A549 (cell line): ENCODE results near the gene TRMU.

ENCODE experiments used
- CEBPB ChIP-seq, 2 experiments: fragments of >200 bp in 1 of 2; sonication (Bioruptor Twin) in 1 of 2; formaldehyde crosslinking in 1 of 2; IDR thresholded peaks; 2 replicates each; pipeline ENCODE4 v1.6.1; 2012 to 2016
- EP300 ChIP-seq, 2 experiments: fragments of >200 bp; sonication (Bioruptor Twin); formaldehyde crosslinking; IDR thresholded peaks; 2 replicates in 1 of 2; 3 replicates in 1 of 2; pipeline ENCODE4 v1.6.1; 2016 to 2017
- ESRRA ChIP-seq: fragments of 150-350 bp; IDR thresholded peaks from 2 replicates; pipeline ENCODE4 v1.6.1; 2014; ENCODE audit warnings: mild to moderate bottlenecking, low read length, borderline replicate concordance
- HOXB13 ChIP-seq: fragments of 250-450 bp; sonication (Bioruptor Pico); IDR thresholded peaks from 2 replicates; pipeline ENCODE4 v1.5.0; 2020; ENCODE audit warnings: low read depth, mild to moderate bottlenecking, moderate library complexity
- MAFK ChIP-seq: fragments of 450-650 bp; IDR thresholded peaks from 2 replicates; pipeline ENCODE4 v1.6.1; 2014; ENCODE audit not compliant: partially characterized antibody
- MAZ ChIP-seq: fragments of 150-350 bp; IDR thresholded peaks from 2 replicates; pipeline ENCODE4 v1.6.1; 2014; ENCODE audit warnings: antibody characterized with exemption, low read depth, low read length, borderline replicate concordance
- POLR2A ChIP-seq: IDR thresholded peaks from 2 replicates; pipeline ENCODE4 v1.6.1; 2012; ENCODE audit warnings: mild to moderate bottlenecking, low read length
- RCOR1 ChIP-seq: fragments of 150-350 bp; IDR thresholded peaks from 2 replicates; pipeline ENCODE4 v1.6.1; 2014; ENCODE audit warnings: antibody characterized with exemption, low read length, low read depth
- TF ChIP-seq, protein P1 (sequence below): fragments of >200 bp; sonication (Bioruptor Twin); formaldehyde crosslinking; IDR thresholded peaks from 3 replicates; pipeline ENCODE4 v1.5.1; 2016
- TF ChIP-seq, protein P2 (sequence below): fragments of 250-450 bp; sonication (Bioruptor Pico); IDR thresholded peaks from 2 replicates; pipeline ENCODE4 v1.5.0; 2020; ENCODE audit warnings: low read depth, mild to moderate bottlenecking, moderate library complexity
- TF ChIP-seq, protein P3 (sequence below): fragments of 200-600 bp; sonication (generic); IDR thresholded peaks from 2 replicates; pipeline ENCODE4 v1.6.1; 2016; ENCODE audit warnings: antibody characterized with exemption, mild to moderate bottlenecking, moderate library complexity

DNA sequence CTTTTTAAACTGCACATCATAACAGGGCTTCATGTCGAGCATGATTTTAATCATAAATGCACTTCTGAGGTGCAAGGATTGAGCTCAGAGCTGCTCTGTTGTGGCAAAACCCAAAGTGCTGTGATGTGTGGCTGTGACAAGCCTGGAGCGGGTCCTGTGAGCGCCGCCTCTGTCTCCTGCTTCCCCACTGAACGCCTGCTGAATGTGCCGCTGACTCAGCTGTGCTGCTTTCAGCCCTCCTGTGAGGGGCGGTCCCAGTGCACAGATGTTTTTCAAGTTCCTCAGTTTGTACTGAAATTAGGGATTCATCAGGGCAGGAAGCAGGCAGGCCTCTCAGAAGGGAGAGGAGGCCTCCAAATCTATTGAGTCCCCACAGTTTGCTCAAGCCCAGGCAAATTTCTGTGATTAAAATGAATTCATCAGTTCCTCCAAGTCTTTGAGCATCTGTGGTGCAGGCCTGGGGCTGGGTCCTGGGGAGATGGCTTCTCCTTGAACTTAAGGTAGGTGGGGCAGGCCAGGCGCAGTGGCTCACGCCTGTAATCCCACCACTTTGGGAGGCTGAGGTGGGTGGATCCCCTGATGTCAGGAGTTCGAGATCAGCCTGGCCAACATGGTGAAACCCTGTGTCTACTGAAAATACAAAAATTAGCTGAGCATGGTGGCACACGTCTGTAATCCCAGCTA, 41.8 kb upstream of the TRMU start:
- no peak for TF ChIP-seq RCOR1
- TF ChIP-seq, protein P1, sequence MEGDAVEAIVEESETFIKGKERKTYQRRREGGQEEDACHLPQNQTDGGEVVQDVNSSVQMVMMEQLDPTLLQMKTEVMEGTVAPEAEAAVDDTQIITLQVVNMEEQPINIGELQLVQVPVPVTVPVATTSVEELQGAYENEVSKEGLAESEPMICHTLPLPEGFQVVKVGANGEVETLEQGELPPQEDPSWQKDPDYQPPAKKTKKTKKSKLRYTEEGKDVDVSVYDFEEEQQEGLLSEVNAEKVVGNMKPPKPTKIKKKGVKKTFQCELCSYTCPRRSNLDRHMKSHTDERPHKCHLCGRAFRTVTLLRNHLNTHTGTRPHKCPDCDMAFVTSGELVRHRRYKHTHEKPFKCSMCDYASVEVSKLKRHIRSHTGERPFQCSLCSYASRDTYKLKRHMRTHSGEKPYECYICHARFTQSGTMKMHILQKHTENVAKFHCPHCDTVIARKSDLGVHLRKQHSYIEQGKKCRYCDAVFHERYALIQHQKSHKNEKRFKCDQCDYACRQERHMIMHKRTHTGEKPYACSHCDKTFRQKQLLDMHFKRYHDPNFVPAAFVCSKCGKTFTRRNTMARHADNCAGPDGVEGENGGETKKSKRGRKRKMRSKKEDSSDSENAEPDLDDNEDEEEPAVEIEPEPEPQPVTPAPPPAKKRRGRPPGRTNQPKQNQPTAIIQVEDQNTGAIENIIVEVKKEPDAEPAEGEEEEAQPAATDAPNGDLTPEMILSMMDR: no peak
- no peak for TF ChIP-seq CEBPB (IDR thresholded peaks at IDR 0.05)
- TF ChIP-seq HOXB13 (CRISPR knock-in tag): no peak
- no peak for TF ChIP-seq POLR2A
- TF ChIP-seq, protein P2, sequence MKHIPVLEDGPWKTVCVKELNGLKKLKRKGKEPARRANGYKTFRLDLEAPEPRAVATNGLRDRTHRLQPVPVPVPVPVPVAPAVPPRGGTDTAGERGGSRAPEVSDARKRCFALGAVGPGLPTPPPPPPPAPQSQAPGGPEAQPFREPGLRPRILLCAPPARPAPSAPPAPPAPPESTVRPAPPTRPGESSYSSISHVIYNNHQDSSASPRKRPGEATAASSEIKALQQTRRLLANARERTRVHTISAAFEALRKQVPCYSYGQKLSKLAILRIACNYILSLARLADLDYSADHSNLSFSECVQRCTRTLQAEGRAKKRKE (CRISPR knock-in tag): no peak
- TF ChIP-seq, protein P3, sequence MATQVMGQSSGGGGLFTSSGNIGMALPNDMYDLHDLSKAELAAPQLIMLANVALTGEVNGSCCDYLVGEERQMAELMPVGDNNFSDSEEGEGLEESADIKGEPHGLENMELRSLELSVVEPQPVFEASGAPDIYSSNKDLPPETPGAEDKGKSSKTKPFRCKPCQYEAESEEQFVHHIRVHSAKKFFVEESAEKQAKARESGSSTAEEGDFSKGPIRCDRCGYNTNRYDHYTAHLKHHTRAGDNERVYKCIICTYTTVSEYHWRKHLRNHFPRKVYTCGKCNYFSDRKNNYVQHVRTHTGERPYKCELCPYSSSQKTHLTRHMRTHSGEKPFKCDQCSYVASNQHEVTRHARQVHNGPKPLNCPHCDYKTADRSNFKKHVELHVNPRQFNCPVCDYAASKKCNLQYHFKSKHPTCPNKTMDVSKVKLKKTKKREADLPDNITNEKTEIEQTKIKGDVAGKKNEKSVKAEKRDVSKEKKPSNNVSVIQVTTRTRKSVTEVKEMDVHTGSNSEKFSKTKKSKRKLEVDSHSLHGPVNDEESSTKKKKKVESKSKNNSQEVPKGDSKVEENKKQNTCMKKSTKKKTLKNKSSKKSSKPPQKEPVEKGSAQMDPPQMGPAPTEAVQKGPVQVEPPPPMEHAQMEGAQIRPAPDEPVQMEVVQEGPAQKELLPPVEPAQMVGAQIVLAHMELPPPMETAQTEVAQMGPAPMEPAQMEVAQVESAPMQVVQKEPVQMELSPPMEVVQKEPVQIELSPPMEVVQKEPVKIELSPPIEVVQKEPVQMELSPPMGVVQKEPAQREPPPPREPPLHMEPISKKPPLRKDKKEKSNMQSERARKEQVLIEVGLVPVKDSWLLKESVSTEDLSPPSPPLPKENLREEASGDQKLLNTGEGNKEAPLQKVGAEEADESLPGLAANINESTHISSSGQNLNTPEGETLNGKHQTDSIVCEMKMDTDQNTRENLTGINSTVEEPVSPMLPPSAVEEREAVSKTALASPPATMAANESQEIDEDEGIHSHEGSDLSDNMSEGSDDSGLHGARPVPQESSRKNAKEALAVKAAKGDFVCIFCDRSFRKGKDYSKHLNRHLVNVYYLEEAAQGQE: no peak
- no peak for TF ChIP-seq EP300 (IDR thresholded peaks at IDR 0.05)
- TF ChIP-seq MAFK: no peak
- TF ChIP-seq ESRRA: no peak
- TF ChIP-seq MAZ: no peak
